Stimulated activated CD4-positive, alpha-beta T cell treated with anti-CD3 and anti-CD28 coated beads, Interleukin-1b, Interleukin-23, amount 100 ng/mL, for 48 hours (primary cell): ENCODE results near the gene IL17RE.
"Not testable (repeated sequence)": the region's sequence is repeated elsewhere in the genome, so short reads cannot be mapped to it uniquely, and the experiment has no call there.

Experiments
- DNase-seq: peaks from one replicate; pipeline ENCODE4 v3.0.0-alpha.2; 2020

The IL17RE gene

GRCh38 chr3:9935966-9936510, 33.4 kb downstream of the IL17RE start:
- DNase-seq, result no peak

GRCh38 chr3:9937486-9938238, 35.0 kb downstream of the IL17RE start:
- DNase-seq, result no peak

- no peak for DNase-seq
These were observed 36.3 kb downstream of the IL17RE start for GRCh38 chr3:9938966-9939365.

- DNase-seq, result not testable (repeated sequence)
These were observed 37.3 kb downstream of the IL17RE start for GRCh38 chr3:9939906-9940305.

DNA sequence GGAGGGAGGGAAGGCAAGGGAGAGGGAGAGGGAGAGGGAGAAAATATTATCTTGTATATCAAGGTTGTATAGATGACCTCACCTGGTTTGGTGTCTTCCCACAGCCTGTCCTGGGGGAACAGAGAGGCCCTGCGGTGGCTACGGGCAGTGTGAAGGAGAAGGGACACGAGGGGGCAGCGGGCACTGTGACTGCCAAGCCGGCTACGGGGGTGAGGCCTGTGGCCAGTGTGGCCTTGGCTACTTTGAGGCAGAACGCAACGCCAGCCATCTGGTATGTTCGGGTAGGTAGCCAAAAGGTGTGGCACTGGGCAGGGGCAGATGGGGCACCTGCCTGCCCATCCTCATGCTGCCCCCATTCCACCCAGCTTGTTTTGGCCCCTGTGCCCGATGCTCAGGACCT, 38.1 kb downstream of the IL17RE start:
- no peak for DNase-seq

GRCh38 chr3:9942164-9942563, 39.5 kb downstream of the IL17RE start:
- DNase-seq, result no peak

DNA sequence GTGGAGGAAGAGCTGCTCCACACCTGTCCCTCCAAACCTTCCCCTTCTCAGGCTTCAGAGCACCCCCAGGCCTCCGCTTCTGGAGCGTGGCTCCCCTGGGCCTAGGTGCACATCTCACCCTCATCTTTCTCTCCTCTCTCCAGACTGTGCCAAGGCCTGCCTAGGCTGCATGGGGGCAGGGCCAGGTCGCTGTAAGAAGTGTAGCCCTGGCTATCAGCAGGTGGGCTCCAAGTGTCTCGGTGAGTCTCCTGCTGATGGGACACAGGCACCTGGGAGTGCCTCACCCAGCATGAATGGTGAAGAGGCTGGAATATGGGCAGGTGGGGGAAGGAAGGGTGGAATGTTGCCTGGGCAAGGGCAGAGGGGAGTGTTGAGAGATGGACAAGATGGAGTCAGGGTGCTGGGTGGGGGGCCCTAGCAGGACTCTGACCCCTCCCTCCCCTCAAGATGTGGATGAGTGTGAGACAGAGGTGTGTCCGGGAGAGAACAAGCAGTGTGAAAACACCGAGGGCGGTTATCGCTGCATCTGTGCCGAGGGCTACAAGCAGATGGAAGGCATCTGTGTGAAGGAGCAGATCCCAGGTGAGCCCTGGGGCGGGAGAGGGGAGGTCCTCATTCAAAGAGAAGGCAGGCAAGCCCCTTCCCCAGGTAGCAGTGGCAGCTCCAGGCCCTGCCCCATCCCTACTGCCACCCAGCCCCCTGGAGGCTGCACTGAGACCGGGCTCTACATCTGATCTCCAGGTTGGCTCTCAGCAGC, 40.5 kb downstream of the IL17RE start:
- DNase-seq, result no peak

- DNase-seq, result no peak
These were observed 41.6 kb downstream of the IL17RE start for GRCh38 chr3:9944271-9944670.

GRCh38 chr3:9945358-9945757, 42.7 kb downstream of the IL17RE start:
- DNase-seq, result no peak

- peak; percentile 80 for DNase-seq
These were observed 43.7 kb downstream of the IL17RE start for GRCh38 chr3:9946112-9947024.

GRCh38 chr3:9947025-9947995, 44.7 kb downstream of the IL17RE start:
- no peak for DNase-seq

GRCh38 chr3:9948586-9948985, 45.9 kb downstream of the IL17RE start:
- DNase-seq, result no peak

- no peak for DNase-seq
These were observed 46.5 kb downstream of the IL17RE start for GRCh38 chr3:9949115-9949514.

DNA sequence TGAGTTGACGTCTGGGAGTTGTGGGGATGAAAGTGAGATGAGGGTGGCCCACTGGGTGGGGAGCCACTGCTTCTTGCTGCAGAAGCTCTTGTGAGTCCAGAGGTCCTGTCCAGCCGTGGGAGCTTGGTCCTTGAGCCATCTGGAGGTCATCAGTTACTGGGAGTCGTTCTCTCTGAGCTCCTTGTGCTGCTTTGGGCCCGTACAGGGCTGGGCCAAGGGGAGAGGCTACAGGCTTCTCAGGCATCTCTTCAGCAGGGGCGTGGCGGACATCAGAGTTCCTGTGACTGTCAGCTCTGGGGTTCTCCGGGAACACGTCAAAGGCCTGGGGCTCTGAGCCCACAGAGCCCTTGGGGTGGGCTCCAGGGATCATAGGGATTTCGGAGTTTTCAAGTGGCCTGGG, 47.0 kb downstream of the IL17RE start:
- no peak for DNase-seq

DNA sequence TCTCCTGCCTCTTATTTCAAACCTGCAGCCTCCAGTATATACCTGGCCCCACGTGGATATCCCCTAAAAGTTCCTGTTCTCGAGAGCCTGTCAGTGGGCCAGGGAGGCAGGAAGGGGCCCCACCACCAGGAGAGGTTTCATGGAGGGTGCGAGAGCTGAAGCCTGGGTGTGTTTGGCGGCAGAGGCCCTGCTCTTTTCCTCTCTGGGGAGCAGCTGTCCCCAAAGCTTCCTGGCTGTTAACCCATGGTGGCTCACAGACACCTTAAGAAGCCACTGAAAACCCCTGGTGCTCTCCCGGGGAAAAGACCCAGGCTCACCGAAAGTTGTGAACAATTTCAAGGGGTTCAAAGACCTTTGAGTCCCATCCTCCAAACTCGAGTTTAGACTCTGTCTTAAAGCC, 48.5 kb downstream of the IL17RE start:
- DNase-seq, result peak; percentile 16

DNA sequence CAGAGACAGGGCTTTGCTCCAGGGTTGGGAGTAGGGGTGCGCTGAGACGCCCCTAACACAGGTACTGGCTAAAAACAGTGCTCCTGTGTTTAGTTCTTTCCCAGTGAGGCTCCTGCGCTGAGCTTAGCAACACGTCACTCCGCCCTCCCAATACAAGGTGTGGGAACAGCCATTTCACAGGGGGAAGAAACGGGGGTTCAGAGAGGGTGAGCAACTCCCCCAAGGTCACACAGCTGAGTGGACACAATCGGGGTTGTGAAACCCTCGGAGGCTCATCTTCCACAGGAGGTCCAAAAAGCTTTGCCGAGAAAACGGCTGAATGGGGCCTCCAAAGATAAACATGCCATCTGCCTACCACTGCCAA, 48.9 kb downstream of the IL17RE start:
- DNase-seq, result no peak

DNA sequence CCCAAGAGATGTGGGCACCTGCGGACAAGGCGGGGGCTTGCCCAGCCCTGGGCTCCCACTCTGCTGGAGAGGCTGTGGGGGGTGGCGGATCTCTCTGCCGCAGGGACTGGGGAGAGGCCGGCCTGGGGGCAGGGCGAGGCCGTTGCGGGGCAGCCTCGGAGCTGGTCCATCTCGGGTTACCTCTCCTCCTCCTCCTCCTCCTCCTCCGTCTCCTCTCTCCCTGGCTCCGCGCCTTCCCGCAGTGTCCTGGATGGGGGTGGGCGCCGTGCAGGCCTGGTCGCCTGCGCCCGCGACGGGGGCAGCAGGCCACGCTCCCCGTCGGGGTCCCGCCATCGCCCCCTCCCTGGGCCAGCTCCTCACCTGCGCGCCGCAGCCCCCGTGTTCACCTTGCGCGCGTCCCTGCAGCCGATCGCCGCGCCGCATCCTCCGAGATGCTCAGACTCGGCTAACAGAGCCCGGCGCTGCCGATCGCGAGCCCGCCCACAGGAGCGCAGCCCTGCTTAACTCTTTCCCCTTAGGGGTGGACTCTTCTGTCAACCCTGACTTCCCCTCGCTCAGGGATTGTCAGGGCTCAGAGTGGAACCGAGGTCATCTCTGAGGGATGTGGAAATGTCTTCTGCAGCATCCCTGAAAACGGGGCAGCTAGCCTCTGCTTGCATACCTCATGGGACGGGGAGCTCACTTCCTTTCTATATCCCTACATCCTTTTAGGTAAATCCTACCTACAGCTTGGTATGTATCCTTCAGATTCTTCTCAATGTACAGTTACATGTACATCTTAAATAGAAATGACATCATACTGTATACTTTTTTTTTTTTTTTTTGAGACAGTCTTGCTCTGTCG, 49.5 kb downstream of the IL17RE start, which contains the start of gene PRRT3:
Gene PRRT3 (minus strand): TSS at position 447 of the 844 bp plus-strand sequence. CDS start 2,293 bp downstream, outside the sequence.
- DNase-seq, result peak; percentile 63

DNA sequence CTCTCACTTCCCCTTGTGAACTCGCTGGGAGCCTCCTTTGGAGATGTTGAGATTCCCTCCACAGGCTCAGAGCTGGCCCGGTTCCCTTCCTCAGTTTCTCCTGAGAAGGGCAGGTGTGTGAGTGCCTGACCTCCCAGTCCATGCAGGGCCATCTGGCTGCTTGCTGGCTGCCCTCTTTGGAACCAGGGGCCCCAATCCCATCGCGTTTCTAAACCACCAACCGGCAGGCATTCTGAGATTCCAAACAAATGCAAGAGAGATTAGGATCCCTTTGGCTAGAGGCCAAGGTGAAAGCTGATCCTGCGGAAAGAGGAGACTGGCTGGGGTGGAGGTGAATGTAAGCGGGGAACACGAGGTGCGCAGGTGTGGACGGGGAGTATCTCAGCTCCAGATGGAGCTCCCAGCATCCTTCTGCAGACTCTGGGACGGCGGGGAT, 52.4 kb downstream of the IL17RE start:
- DNase-seq, result no peak

DNA sequence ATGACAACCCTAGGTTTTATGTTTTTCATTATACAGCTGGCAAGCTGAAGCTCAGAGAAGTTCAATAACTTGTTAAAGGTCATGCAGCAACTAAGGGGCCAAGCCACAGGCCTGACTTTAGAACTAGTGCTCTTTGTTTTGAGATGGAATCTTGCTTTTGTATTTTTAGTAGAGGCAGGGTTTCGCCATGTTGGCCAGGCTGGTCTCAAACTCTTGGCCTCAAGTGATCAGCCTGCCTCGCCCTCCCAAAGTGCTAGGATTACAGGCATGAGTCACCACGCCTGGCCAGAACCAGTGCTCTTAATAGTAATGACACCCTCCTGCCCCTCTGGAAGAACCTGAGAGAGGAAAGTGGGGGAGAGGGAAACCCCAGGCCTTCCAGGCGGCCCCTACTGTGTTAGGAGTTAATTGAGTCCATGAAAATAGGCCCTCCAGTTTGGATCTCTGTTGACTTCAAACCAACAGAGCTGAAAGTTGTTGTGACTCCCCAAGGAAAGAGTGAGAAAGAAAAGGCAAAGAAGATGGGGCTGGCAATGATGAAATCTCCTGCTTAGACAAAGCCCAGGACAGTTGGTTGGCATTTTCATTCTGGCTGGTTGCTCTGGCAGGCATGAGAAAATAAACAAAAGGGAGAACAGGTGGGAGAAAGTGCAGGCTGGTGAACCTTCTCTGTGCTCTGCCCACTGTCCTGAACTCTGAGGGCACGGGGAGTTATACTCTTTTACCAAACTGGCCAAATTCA, 53.1 kb downstream of the IL17RE start:
- no peak for DNase-seq

DNA sequence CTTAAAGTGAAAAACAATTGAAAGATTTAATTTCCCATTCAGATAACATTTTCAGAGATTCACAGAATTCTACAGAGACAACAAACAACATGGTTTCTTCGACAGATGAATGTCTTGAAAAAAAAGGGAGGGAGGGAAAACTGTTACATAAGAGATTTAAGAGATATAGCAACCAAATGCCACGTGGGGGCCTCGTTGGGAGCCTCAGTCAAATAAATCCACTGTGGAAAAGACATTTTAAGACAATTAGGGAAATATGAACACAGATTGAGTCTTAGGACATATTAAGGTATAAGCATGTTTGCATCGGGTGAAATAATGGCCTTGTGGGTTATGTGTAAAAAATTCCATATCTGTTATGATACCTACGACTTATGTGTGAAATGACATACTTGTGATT, 54.6 kb downstream of the IL17RE start:
- no peak for DNase-seq
